HG03066 (cell line): ENCODE results near the gene ZSCAN31.
A peak's percentile ranks its signal among the peaks of the same experiment; 100 is the strongest.
"Not testable (repeated sequence)": the region's sequence is repeated elsewhere in the genome, so short reads cannot be mapped to it uniquely, and the experiment has no call there.

Source experiments
- ATAC-seq: cut with Tn5 transposase; IDR thresholded peaks from one replicate; pipeline ENCODE4 v1.9.1; 2021; ENCODE audit warnings: low read depth; ENCODE audit not compliant: unreplicated experiment

ZSCAN31 gene

GRCh38 chr6:28335564-28336283, at the start of gene ZSCAN31:
TSS of gene ZSCAN31 (minus strand) at chr6:28336148. CDS start at chr6:28329683, 6,465 bp downstream.
- peak; percentile 81 for ATAC-seq

GRCh38 chr6:28384143-28384533, 48.2 kb upstream of the ZSCAN31 start:
- no peak for ATAC-seq

GRCh38 chr6:28383235-28384142, 47.5 kb upstream of the ZSCAN31 start:
- peak; percentile 83 for ATAC-seq

- no peak for ATAC-seq
Observed at GRCh38 chr6:28380381-28380780, 44.4 kb upstream of the ZSCAN31 start.

- ATAC-seq = no peak
Observed at GRCh38 chr6:28378644-28379043, 42.7 kb upstream of the ZSCAN31 start.

GRCh38 chr6:28377879-28378278, 41.9 kb upstream of the ZSCAN31 start:
- no peak for ATAC-seq

GRCh38 chr6:28373925-28374324, 38.0 kb upstream of the ZSCAN31 start:
- no peak for ATAC-seq

GRCh38 chr6:28371706-28372451, 35.9 kb upstream of the ZSCAN31 start:
- ATAC-seq = peak; percentile 70

GRCh38 chr6:28371280-28371679, 35.3 kb upstream of the ZSCAN31 start:
- ATAC-seq = no peak

GRCh38 chr6:28370440-28370839, 34.5 kb upstream of the ZSCAN31 start:
- ATAC-seq = no peak

- no peak for ATAC-seq
Observed at GRCh38 chr6:28369463-28369862, 33.5 kb upstream of the ZSCAN31 start.

GRCh38 chr6:28368522-28368921, 32.6 kb upstream of the ZSCAN31 start:
- ATAC-seq = peak; percentile 68

- ATAC-seq = not testable (repeated sequence)
Observed at GRCh38 chr6:28365590-28365989, 29.6 kb upstream of the ZSCAN31 start.

GRCh38 chr6:28360961-28361360, 25.0 kb upstream of the ZSCAN31 start:
- ATAC-seq = no peak

GRCh38 chr6:28359562-28359961, 23.6 kb upstream of the ZSCAN31 start:
- ATAC-seq = not testable (repeated sequence)

GRCh38 chr6:28357036-28357435, 21.1 kb upstream of the ZSCAN31 start:
- ATAC-seq = no peak

GRCh38 chr6:28356666-28357020, 20.7 kb upstream of the ZSCAN31 start:
- ATAC-seq = no peak

- ATAC-seq = peak; percentile 86
Observed at GRCh38 chr6:28355743-28356665, 20.1 kb upstream of the ZSCAN31 start.

GRCh38 chr6:28354688-28355554, 19.0 kb upstream of the ZSCAN31 start:
- no peak for ATAC-seq
